Mesenchymal stem cell (in vitro differentiated cells and primary cell): ENCODE results near the gene CTSD.

Experiments used
- DNase-seq: peaks from one replicate; pipeline ENCODE4 v3.0.0-alpha.2; 2013
- H2AFZ ChIP-seq: one replicate; pipeline ENCODE4 v1.6.1; 2013; ENCODE audit warnings: low read depth, mild to moderate bottlenecking, control low read depth, inconsistent platforms, low read length, moderate library complexity
- H2AK5ac ChIP-seq: 2 replicates; pipeline ENCODE4 v1.6.1; 2013; ENCODE audit warnings: low read length, moderate library complexity, mild to moderate bottlenecking, inconsistent platforms; ENCODE audit not compliant: severe bottlenecking
- H2BK120ac ChIP-seq: one replicate; pipeline ENCODE4 v1.6.1; 2013; ENCODE audit warnings: low read depth, mild to moderate bottlenecking, inconsistent platforms, low read length, moderate library complexity
- H2BK12ac ChIP-seq, 2 experiments: one replicate each; pipeline ENCODE4 v1.6.1; 2013; ENCODE audit warnings: inconsistent platforms in 2 of 2, low read length in 2 of 2, mild to moderate bottlenecking in 2 of 2, moderate library complexity in 2 of 2, control low read depth in 1 of 2
- H2BK15ac ChIP-seq: one replicate; pipeline ENCODE4 v1.6.1; 2013; ENCODE audit warnings: mild to moderate bottlenecking, low read depth, inconsistent platforms; ENCODE audit not compliant: poor library complexity, severe bottlenecking
- H2BK5ac ChIP-seq: 2 replicates; pipeline ENCODE4 v1.6.1; 2013; ENCODE audit warnings: low read depth, mild to moderate bottlenecking, low read length, control low read depth, inconsistent platforms; ENCODE audit not compliant: poor library complexity, severe bottlenecking
- H3K14ac ChIP-seq, 2 experiments: one replicate each; pipeline ENCODE4 v1.6.1; 2013; ENCODE audit warnings: inconsistent platforms in 2 of 2, low read length in 2 of 2, control low read depth in 1 of 2, mild to moderate bottlenecking in 1 of 2, moderate library complexity in 1 of 2
- H3K18ac ChIP-seq, 2 experiments: one replicate each; pipeline ENCODE4 v1.6.1; 2013; ENCODE audit warnings: inconsistent platforms in 2 of 2, low read length in 2 of 2, control low read depth in 1 of 2, low read depth in 1 of 2, mild to moderate bottlenecking in 1 of 2
- H3K23ac ChIP-seq, 2 experiments: one replicate each; pipeline ENCODE4 v1.6.1; 2013; ENCODE audit warnings: inconsistent platforms in 2 of 2, low read length in 2 of 2, mild to moderate bottlenecking in 2 of 2, moderate library complexity in 2 of 2, control low read depth in 1 of 2
- H3K27ac ChIP-seq: 2 replicates; pipeline ENCODE4 v1.5.1; 2013; ENCODE audit warnings: mild to moderate bottlenecking, moderate library complexity, low read length, control low read depth, inconsistent platforms; ENCODE audit not compliant: poor library complexity, severe bottlenecking
- H3K27me3 ChIP-seq, 2 experiments: 2 replicates each; pipeline versions ENCODE4 v1.6.1 to v1.7.0; 2013; ENCODE audit warnings: low read length in 2 of 2, mild to moderate bottlenecking in 2 of 2, moderate library complexity in 2 of 2, control low read depth in 1 of 2, inconsistent platforms in 1 of 2; ENCODE audit not compliant: control insufficient read depth in 1 of 2, insufficient read depth in 1 of 2
- H3K36me3 ChIP-seq, 2 experiments: 2 replicates each; pipeline versions ENCODE4 v1.6.1 to v1.7.0; 2013; ENCODE audit warnings: low read length in 2 of 2, control low read depth in 1 of 2, inconsistent platforms in 1 of 2, low read depth in 1 of 2, mild to moderate bottlenecking in 1 of 2; ENCODE audit not compliant: insufficient read depth in 2 of 2, control insufficient read depth in 1 of 2
- H3K4ac ChIP-seq, 2 experiments: one replicate each; pipeline ENCODE4 v1.6.1; 2013; ENCODE audit warnings: inconsistent platforms in 2 of 2, low read length in 2 of 2, mild to moderate bottlenecking in 2 of 2, moderate library complexity in 2 of 2, control low read depth in 1 of 2, low read depth in 1 of 2
- H3K4me1 ChIP-seq: 2 replicates; pipeline ENCODE4 v1.6.1; 2013; ENCODE audit warnings: low read depth, low read length, control low read depth; ENCODE audit not compliant: control insufficient read depth, insufficient read depth
- H3K4me2 ChIP-seq: 2 replicates; pipeline ENCODE4 v1.6.1; 2013; ENCODE audit warnings: low read length, mild to moderate bottlenecking, inconsistent platforms; ENCODE audit not compliant: poor library complexity, severe bottlenecking
- H3K4me3 ChIP-seq, 2 experiments: 2 replicates each; pipeline versions ENCODE4 v1.5.1 to v1.7.0; 2013; ENCODE audit warnings: low read length in 2 of 2, mild to moderate bottlenecking in 2 of 2, control low read depth in 1 of 2, low read depth in 1 of 2; ENCODE audit not compliant: insufficient read depth in 1 of 2
- H3K79me1 ChIP-seq: replicated peaks from 2 replicates; pipeline ENCODE4 v1.6.1; 2013; ENCODE audit warnings: mild to moderate bottlenecking, control low read depth, low read length, inconsistent platforms; ENCODE audit not compliant: poor library complexity, severe bottlenecking
- H3K9ac ChIP-seq: 2 replicates; pipeline ENCODE4 v1.7.0; 2013; ENCODE audit warnings: mild to moderate bottlenecking, low read length, moderate library complexity
- H3K9me3 ChIP-seq: 2 replicates; pipeline ENCODE4 v1.7.0; 2013; ENCODE audit warnings: mild to moderate bottlenecking, low read length; ENCODE audit not compliant: control insufficient read depth
- H4K8ac ChIP-seq: one replicate; pipeline ENCODE4 v1.6.1; 2013; ENCODE audit warnings: inconsistent platforms, mild to moderate bottlenecking, low read length, moderate library complexity
- H4K91ac ChIP-seq: one replicate; pipeline ENCODE4 v1.6.1; 2013; ENCODE audit warnings: mild to moderate bottlenecking, low read length, inconsistent platforms
- WGBS: methylation state at CpG from one replicate; pipeline ENCODE4 v1.1.7; 2013; ENCODE audit warnings: mixed read lengths; 5-methylcytosine and 5-hydroxymethylcytosine counted together

Gene CTSD

GRCh38 chr11:1751999-1752906 is 11.5 kb downstream of the CTSD start:
- Histone ChIP-seq H4K8ac (no peak overlapping the region), H3K4me2 (no peak overlapping the region), H3K27me3 (peaks cover 0 to 12% of the 10 kb centered on the region in 2 experiments), H3K14ac (no peak overlapping the region), H3K4me3 (no peak overlapping the region), H3K9ac (no peak overlapping the region), H2BK120ac (no peak overlapping the region), H3K36me3 (peaks cover 52 to 71% of the 10 kb centered on the region in 2 experiments), H2AK5ac (no peak overlapping the region), H2BK5ac (no peak overlapping the region), H2AFZ (no peak overlapping the region), H3K4me1 (peaks cover 42% of the 10 kb centered on the region), H3K23ac (no peak overlapping the region), H2BK12ac (no peak overlapping the region), H3K9me3 (no peaks in the 10 kb centered on the region), H3K27ac (no peak overlapping the region), H3K18ac (no peak overlapping the region), H3K79me1 (peaks cover 16% of the 10 kb centered on the region), H3K4ac (no peak overlapping the region), H2BK15ac (no peak overlapping the region), H4K91ac (no peak overlapping the region)
- WGBS = 94% methylated on average over 22 of the region's 24 CpGs
- DNase-seq = no peak

GRCh38 chr11:1751531-1751921 is 12.2 kb downstream of the CTSD start:
- no peak overlapping the region for H3K23ac ChIP-seq

GRCh38 chr11:1750840-1751530 is 12.7 kb downstream of the CTSD start:
- H4K91ac ChIP-seq = peak overlapping the region; percentile 80
- H3K4ac ChIP-seq = peak overlapping the region in 1 of 2 experiments; percentile 44
- H3K23ac ChIP-seq = no peak overlapping the region
- no peak overlapping the region for H2AFZ ChIP-seq
- H3K27me3 ChIP-seq = peaks cover 0 to 12% of the 10 kb centered on the region in 2 experiments
- DNase-seq = peak; percentile 30
- no peak overlapping the region for H2AK5ac ChIP-seq
- H2BK12ac ChIP-seq = peak overlapping the region; percentile 29 to 59
- H2BK120ac ChIP-seq = no peak overlapping the region
- H3K9ac ChIP-seq = peak overlapping the region; percentile 85
- peak overlapping the region; percentile 20 for H4K8ac ChIP-seq
- H3K14ac ChIP-seq = peak overlapping the region in 1 of 2 experiments; percentile 69
- H3K4me1 ChIP-seq = peaks cover 38% of the 10 kb centered on the region
- WGBS = 86% methylated on average over 14 of the region's 14 CpGs
- H3K36me3 ChIP-seq = peaks cover 44 to 66% of the 10 kb centered on the region in 2 experiments
- no peaks in the 10 kb centered on the region for H3K9me3 ChIP-seq
- H2BK5ac ChIP-seq = no peak overlapping the region
- H3K18ac ChIP-seq = peak overlapping the region; percentile 56 to 85
- H3K79me1 ChIP-seq = peaks cover 10% of the 10 kb centered on the region
- no peak overlapping the region for H3K4me2 ChIP-seq
- H3K27ac ChIP-seq = no peak overlapping the region
- H3K4me3 ChIP-seq = no peak overlapping the region
- H2BK15ac ChIP-seq = peak overlapping the region; percentile 62

More at GRCh38 chr11:1751531-1751921, 12.2 kb downstream of the CTSD start:
- Histone ChIP-seq H3K9me3 (no peaks in the 10 kb centered on the region), H4K91ac (no peak overlapping the region), H2AFZ (no peak overlapping the region), H3K27me3 (peaks cover 0 to 12% of the 10 kb centered on the region in 2 experiments), H2BK15ac (no peak overlapping the region), H3K14ac (no peak overlapping the region), H3K4me3 (no peak overlapping the region), H3K4me2 (no peak overlapping the region), H2BK5ac (no peak overlapping the region), H2AK5ac (no peak overlapping the region), H3K4me1 (peaks cover 40% of the 10 kb centered on the region), H3K27ac (no peak overlapping the region), H3K4ac (no peak overlapping the region), H3K79me1 (peaks cover 11% of the 10 kb centered on the region), H4K8ac (no peak overlapping the region), H2BK120ac (no peak overlapping the region), H3K18ac (no peak overlapping the region), H3K9ac (peak overlapping the region; percentile 85), H3K36me3 (peaks cover 45 to 70% of the 10 kb centered on the region in 2 experiments), H2BK12ac (no peak overlapping the region)
- DNase-seq = no peak
- WGBS = 92% methylated on average over 5 of the region's 5 CpGs

- no peaks in the 10 kb centered on the region for H3K9me3 ChIP-seq
- H3K4me1 ChIP-seq = peaks cover 34% of the 10 kb centered on the region
- H3K27me3 ChIP-seq = peaks cover 0 to 12% of the 10 kb centered on the region in 2 experiments
- peak within 1 kb of the TSS in 1 of 2 experiments; percentile 76 for H3K4me3 ChIP-seq
- H3K4me2 ChIP-seq = no peak within 1 kb of the TSS
- H4K91ac ChIP-seq = peak within 1 kb of the TSS; percentile 80
- H3K79me1 ChIP-seq = peaks cover 5% of the 10 kb centered on the region
- H3K23ac ChIP-seq = no peak within 1 kb of the TSS
- no peak within 1 kb of the TSS for H3K27ac ChIP-seq
- no peak within 1 kb of the TSS for H2AFZ ChIP-seq
- peak within 1 kb of the TSS in 1 of 2 experiments; percentile 44 for H3K4ac ChIP-seq
- H2BK15ac ChIP-seq = peak within 1 kb of the TSS; percentile 62
- H3K18ac ChIP-seq = peak within 1 kb of the TSS; percentile 56 to 85
- H3K14ac ChIP-seq = peak within 1 kb of the TSS in 1 of 2 experiments; percentile 69
- no peak for DNase-seq
- H2BK120ac ChIP-seq = peak within 1 kb of the TSS; percentile 46
- peak within 1 kb of the TSS; percentile 85 for H3K9ac ChIP-seq
- no peak within 1 kb of the TSS for H2AK5ac ChIP-seq
- 65% methylated on average over 6 of the region's 6 CpGs for WGBS
- no peak within 1 kb of the TSS for H2BK5ac ChIP-seq
- H3K36me3 ChIP-seq = peaks cover 44 to 61% of the 10 kb centered on the region in 2 experiments
- H4K8ac ChIP-seq = peak within 1 kb of the TSS; percentile 20
- H2BK12ac ChIP-seq = peak within 1 kb of the TSS; percentile 29 to 74
These were observed 13.3 kb downstream of the CTSD start, which contains the start of gene IFITM10 for GRCh38 chr11:1750481-1750839. Gene IFITM10, minus strand, starts transcription at chr11:1750595. Its CDS starts 153 bp downstream, at chr11:1750442.
